H1 (cell line): ENCODE measurements around the gene NTN4. TPM values are rescaled to one million over a fixed set of nuclear protein-coding genes. Genes with fewer than 3 reads are reported as not detected.

Source experiments
- CTCF ChIA-PET: fragments of 300-600 bp; sonication (Branson Sonifier 250); formaldehyde crosslinking; loops from one replicate; lab custom pipeline; 2021; ENCODE audit not compliant: partially characterized antibody; lab: Charles Lee
- POLR2A ChIA-PET: fragments of 300-600 bp; sonication (Branson Sonifier 250); formaldehyde crosslinking; loops from one replicate; lab custom pipeline; 2021; ENCODE audit warnings: inconsistent platforms; ENCODE audit not compliant: partially characterized antibody; lab: Charles Lee
- DNase-seq, 2 experiments: peaks; one replicate each; pipeline versions ENCODE4 v3.0.0 to v3.0.0-alpha.2; 2010 to 2022; ENCODE audit warnings: low spot score in 2 of 2, low read depth in 1 of 2, mixed read lengths in 1 of 2
- FAIRE-seq: peaks from 2 replicates; lab custom pipeline; 2011; peaks lifted over from hg19 to GRCh38; lab: Jason Lieb, UNC
- H2AFZ ChIP-seq: 2 replicates; pipeline ENCODE4 v1.8.1; 2012; ENCODE audit warnings: low read length, inconsistent platforms
- H2AK5ac ChIP-seq: 2 replicates; pipeline ENCODE4 v1.6.1; 2013; ENCODE audit warnings: low read depth, low read length
- H2BK120ac ChIP-seq: replicated peaks from 2 replicates; pipeline ENCODE3; 2013; ENCODE audit warnings: low read depth, low read length, inconsistent platforms
- H2BK12ac ChIP-seq: 2 replicates; pipeline ENCODE4 v1.6.1; 2013; ENCODE audit warnings: low read depth, low read length
- H2BK15ac ChIP-seq: 2 replicates; pipeline ENCODE4 v1.6.1; 2013; ENCODE audit warnings: low read length
- H2BK20ac ChIP-seq: 2 replicates; pipeline ENCODE4 v1.6.1; 2013; ENCODE audit warnings: low read length
- H2BK5ac ChIP-seq: 2 replicates; pipeline ENCODE4 v1.6.1; 2013; ENCODE audit warnings: low read depth, low read length
- H3K14ac ChIP-seq: 2 replicates; pipeline ENCODE4 v1.6.1; 2013; ENCODE audit warnings: inconsistent platforms; ENCODE audit not compliant: insufficient read length
- H3K18ac ChIP-seq: 2 replicates; pipeline ENCODE4 v1.6.1; 2013; ENCODE audit warnings: low read length; ENCODE audit errors: extremely low read depth
- H3K23ac ChIP-seq: 2 replicates; pipeline ENCODE4 v1.6.1; 2013; ENCODE audit warnings: inconsistent platforms; ENCODE audit not compliant: insufficient read length
- H3K23me2 ChIP-seq: 2 replicates; pipeline ENCODE4 v1.6.1; 2013; ENCODE audit warnings: low read depth, low read length
- H3K27ac ChIP-seq: 2 replicates; pipeline ENCODE4 v1.6.1; 2011; ENCODE audit warnings: low read depth, low read length, inconsistent platforms
- H3K27me3 ChIP-seq, 4 experiments: replicated peaks in 1 of 4; 1 replicate in 1 of 4; 2 replicates in 3 of 4; pipeline versions ENCODE4 v1.6.1 to v1.8.1; 2011 to 2013; ENCODE audit warnings: low read length in 3 of 4, mild to moderate bottlenecking in 3 of 4, inconsistent platforms in 2 of 4, mixed read lengths in 2 of 4, moderate library complexity in 1 of 4; ENCODE audit not compliant: control insufficient read depth in 3 of 4, insufficient read depth in 3 of 4; ENCODE audit errors: extremely low read depth in 1 of 4
- H3K36me3 ChIP-seq, 4 experiments: 2 replicates each; pipeline versions ENCODE4 v1.6.1 to v1.8.1; 2011 to 2013; ENCODE audit warnings: mild to moderate bottlenecking in 4 of 4, low read length in 3 of 4, moderate library complexity in 2 of 4, control low read depth in 1 of 4, inconsistent platforms in 1 of 4; ENCODE audit not compliant: insufficient read depth in 4 of 4, control insufficient read depth in 2 of 4
- H3K4ac ChIP-seq: replicated peaks from 2 replicates; pipeline ENCODE3; 2013; ENCODE audit warnings: low read length, low read depth, mixed read lengths, inconsistent platforms; ENCODE audit not compliant: insufficient read length
- H3K4me1 ChIP-seq, 4 experiments: replicated peaks in 1 of 4; 1 replicate in 1 of 4; 2 replicates in 3 of 4; pipeline versions ENCODE4 v1.6.1 to v1.8.1; 2011 to 2013; ENCODE audit warnings: low read length in 3 of 4, inconsistent platforms in 2 of 4, mixed read lengths in 1 of 4; ENCODE audit not compliant: insufficient read depth in 4 of 4, control insufficient read depth in 3 of 4
- H3K4me2 ChIP-seq, 2 experiments: 2 replicates each; pipeline versions ENCODE4 v1.6.1 to v1.8.1; 2011 to 2013; ENCODE audit warnings: low read depth in 2 of 2, low read length in 2 of 2, control low read depth in 1 of 2, inconsistent platforms in 1 of 2, mild to moderate bottlenecking in 1 of 2; ENCODE audit not compliant: insufficient read depth in 1 of 2
- H3K4me3 ChIP-seq, 4 experiments: fragments of 200-600, 300-600 bp in 1 of 4; sonication (generic), shearing (Covaris generic), sonication (Bioruptor Twin) in 1 of 4; 2 replicates each; pipeline versions ENCODE4 v1.5.1 to v1.8.1; 2011 to 2016; ENCODE audit warnings: low read length in 4 of 4, low read depth in 3 of 4, control low read depth in 2 of 4, inconsistent platforms in 2 of 4, mild to moderate bottlenecking in 2 of 4, mixed read lengths in 1 of 4, moderate library complexity in 1 of 4; ENCODE audit not compliant: insufficient read depth in 2 of 4; ENCODE audit errors: extremely low read depth in 1 of 4
- H3K56ac ChIP-seq: replicated peaks from 2 replicates; pipeline ENCODE3; 2013; ENCODE audit warnings: low read depth, mild to moderate bottlenecking, mixed read lengths, low read length, inconsistent platforms; ENCODE audit not compliant: insufficient read length
- H3K79me1 ChIP-seq: 2 replicates; pipeline ENCODE4 v1.6.1; 2013; ENCODE audit warnings: low read depth, low read length, control low read depth
- H3K79me2 ChIP-seq, 2 experiments: 2 replicates each; pipeline versions ENCODE4 v1.6.1 to v1.8.1; 2012 to 2013; ENCODE audit warnings: low read length in 2 of 2, mild to moderate bottlenecking in 2 of 2, inconsistent platforms in 1 of 2; ENCODE audit not compliant: insufficient read depth in 2 of 2, control insufficient read depth in 1 of 2
- H3K9ac ChIP-seq, 4 experiments: replicated peaks in 1 of 4; 1 replicate in 1 of 4; 2 replicates in 3 of 4; pipeline versions ENCODE4 v1.6.1 to v1.8.1; 2011 to 2013; ENCODE audit warnings: low read depth in 3 of 4, low read length in 3 of 4, control low read depth in 2 of 4, mild to moderate bottlenecking in 2 of 4, moderate library complexity in 2 of 4, inconsistent platforms in 1 of 4; ENCODE audit errors: extremely low read depth in 1 of 4
- H3K9me3 ChIP-seq, 2 experiments: 2 replicates each; pipeline versions ENCODE4 v1.6.1 to v1.8.1; 2012 to 2013; ENCODE audit warnings: mild to moderate bottlenecking in 2 of 2, moderate library complexity in 2 of 2, control low read depth in 1 of 2, inconsistent platforms in 1 of 2, low read depth in 1 of 2, low read length in 1 of 2, mixed read lengths in 1 of 2; ENCODE audit not compliant: insufficient read depth in 2 of 2
- H4K20me1 ChIP-seq, 2 experiments: replicated peaks in 1 of 2; 2 replicates each; pipeline versions ENCODE3 to v1.8.1; 2011 to 2013; ENCODE audit warnings: inconsistent platforms in 2 of 2, low read length in 2 of 2, mild to moderate bottlenecking in 1 of 2; ENCODE audit not compliant: insufficient read depth in 2 of 2, control insufficient read depth in 1 of 2
- H4K5ac ChIP-seq: 2 replicates; pipeline ENCODE4 v1.6.1; 2013; ENCODE audit warnings: low read length, low read depth, mixed read lengths, inconsistent platforms; ENCODE audit not compliant: insufficient read length
- H4K8ac ChIP-seq: 2 replicates; pipeline ENCODE4 v1.8.0; 2013; ENCODE audit warnings: mild to moderate bottlenecking, moderate library complexity, low read length, inconsistent platforms; ENCODE audit not compliant: insufficient read depth; ENCODE audit errors: extremely low read depth
- H4K91ac ChIP-seq: replicated peaks from 2 replicates; pipeline ENCODE3; 2013; ENCODE audit warnings: low read length, mixed read lengths, inconsistent platforms; ENCODE audit not compliant: insufficient read length
- GABPA ChIP-seq: IDR thresholded peaks from 2 replicates; pipeline ENCODE4 v1.6.1; 2011; ENCODE audit warnings: mild to moderate bottlenecking, low read length, moderate library complexity, borderline replicate concordance; ENCODE audit not compliant: insufficient read depth
- GTF2F1 ChIP-seq: IDR thresholded peaks from 2 replicates; pipeline ENCODE4 v1.6.1; 2012; ENCODE audit warnings: low read depth, low read length, improper control_type of control experiment, borderline replicate concordance
- RAD21 ChIP-seq, 2 experiments: IDR thresholded peaks in 1 of 2; conservative IDR thresholded peaks in 1 of 2; 2 replicates each; pipeline ENCODE4 v1.6.1; 2011; ENCODE audit warnings: low read depth in 2 of 2, low read length in 2 of 2, improper control_type of control experiment in 1 of 2, inconsistent platforms in 1 of 2, mild to moderate bottlenecking in 1 of 2, moderate library complexity in 1 of 2
- WGBS, 2 experiments: shearing (Covaris generic) in 1 of 2; methylation state at CpG; one replicate each; pipeline versions ENCODE4 v1.1.6 to v1.1.7; 2013 to 2015; ENCODE audit warnings: low lambda C conversion rate in 2 of 2, mixed read lengths in 2 of 2, inconsistent platforms in 1 of 2, low coverage in 1 of 2, missing lambda C conversion rate in 1 of 2; ENCODE audit not compliant: insufficient replicate concordance in 2 of 2, insufficient coverage in 1 of 2, insufficient read length in 1 of 2; ENCODE audit errors: extremely low coverage in 1 of 2, missing lambda C conversion rate in 1 of 2; 5-methylcytosine and 5-hydroxymethylcytosine counted together
- polyA plus RNA-seq, 7 experiments: library from polyadenylated mRNA; depleted of rRNA in 3 of 7; stranded (reverse) in 5 of 7; unstranded in 2 of 7; fragments of >200 nt in 5 of 7; fragments of 200-250 nt in 2 of 7; gene quantifications; 1 replicate in 5 of 7; 2 replicates in 1 of 7; 4 replicates in 1 of 7; pipeline versions ENCODE4 v1.2.1 to v1.2.3, GENCODE V29; 2011 to 2013; ENCODE audit warnings: missing spikeins in 2 of 7, mixed read lengths in 2 of 7
- total RNA-seq: library from RNA; stranded (reverse); fragmentation: NEBNext Ultra II Directional; extraction: Animal tissue kit (Norgen Biotek cat#: 25700); gene quantifications from 2 replicates; pipeline ENCODE4 v1.2.1, GENCODE V29; 2021
- TF ChIP-seq, protein P1 (sequence below), 3 experiments: IDR thresholded peaks; 1 replicate in 2 of 3; 2 replicates in 1 of 3; pipeline versions ENCODE4 v1.5.1 to v1.6.1; 2011; ENCODE audit warnings: low read length in 3 of 3, mild to moderate bottlenecking in 3 of 3, inconsistent platforms in 2 of 3, low read depth in 1 of 3, moderate library complexity in 1 of 3; ENCODE audit not compliant: insufficient read depth in 1 of 3; ENCODE audit errors: control extremely low read depth in 1 of 3

Gene NTN4
- total and polyA plus RNA-seq, 2 of the 8 experiments (the other 6 are each of a cell fraction or from before 2014, with no cell fraction given), result 0.74 to 1.3 TPM

- Histone ChIP-seq H2AK5ac (no peak overlapping the region), H3K23me2 (no peaks in the 10 kb centered on the region), H2BK15ac (no peak overlapping the region), H3K4ac (no peak overlapping the region), H3K9me3 (no peaks in the 10 kb centered on the region), H4K8ac (no peak overlapping the region; the same call in 1 of the 2 replicates), H3K18ac (no peak overlapping the region), H3K4me3 (no peak overlapping the region), H3K4me1 (no peaks in the 10 kb centered on the region), H3K27ac (no peak overlapping the region), H2BK12ac (no peak overlapping the region), H3K79me1 (no peaks in the 10 kb centered on the region), H2AFZ (no peak overlapping the region), H2BK20ac (no peak overlapping the region), H3K14ac (no peak overlapping the region), H3K79me2 (no peaks in the 10 kb centered on the region), H2BK5ac (no peak overlapping the region), H3K36me3 (no peaks in the 10 kb centered on the region), H4K20me1 (no peaks in the 10 kb centered on the region), H4K91ac (no peak overlapping the region), H3K9ac (no peak overlapping the region), H3K56ac (no peak overlapping the region), H2BK120ac (no peak overlapping the region), H4K5ac (no peak overlapping the region)
- no peak for FAIRE-seq
- ChIA-PET CTCF (interaction anchor here (0.7 kb wide), 1 partner anchor 52 kb away, joined by 3 read pairs; no protein-coding TSS in a partner anchor), POLR2A (interaction anchor here (1.0 to 1.6 kb wide), 2 partner anchors 11 to 15 kb away, joined by 3 read pairs; no protein-coding TSS in a partner anchor)
- DNase-seq, result no peak
- 93% methylated on average over 9 of the region's 9 CpGs; no CpG with 5 or more reads in 1 of the 2 experiments for WGBS, 2 experiments
- TF ChIP-seq RAD21 (IDR thresholded peaks at IDR 0.05 in 1 of 2, conservative IDR thresholded peaks at IDR 0.05 in 1 of 2; ENCODE audit: low read depth in 2 of 2, low read length in 2 of 2) (no peak), GABPA (no peak), GTF2F1 (no peak)
- TF ChIP-seq, protein P1, sequence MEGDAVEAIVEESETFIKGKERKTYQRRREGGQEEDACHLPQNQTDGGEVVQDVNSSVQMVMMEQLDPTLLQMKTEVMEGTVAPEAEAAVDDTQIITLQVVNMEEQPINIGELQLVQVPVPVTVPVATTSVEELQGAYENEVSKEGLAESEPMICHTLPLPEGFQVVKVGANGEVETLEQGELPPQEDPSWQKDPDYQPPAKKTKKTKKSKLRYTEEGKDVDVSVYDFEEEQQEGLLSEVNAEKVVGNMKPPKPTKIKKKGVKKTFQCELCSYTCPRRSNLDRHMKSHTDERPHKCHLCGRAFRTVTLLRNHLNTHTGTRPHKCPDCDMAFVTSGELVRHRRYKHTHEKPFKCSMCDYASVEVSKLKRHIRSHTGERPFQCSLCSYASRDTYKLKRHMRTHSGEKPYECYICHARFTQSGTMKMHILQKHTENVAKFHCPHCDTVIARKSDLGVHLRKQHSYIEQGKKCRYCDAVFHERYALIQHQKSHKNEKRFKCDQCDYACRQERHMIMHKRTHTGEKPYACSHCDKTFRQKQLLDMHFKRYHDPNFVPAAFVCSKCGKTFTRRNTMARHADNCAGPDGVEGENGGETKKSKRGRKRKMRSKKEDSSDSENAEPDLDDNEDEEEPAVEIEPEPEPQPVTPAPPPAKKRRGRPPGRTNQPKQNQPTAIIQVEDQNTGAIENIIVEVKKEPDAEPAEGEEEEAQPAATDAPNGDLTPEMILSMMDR (IDR thresholded peaks at IDR 0.05; ENCODE audit: control extremely low read depth in 1 of 3, insufficient read depth in 1 of 3, low read depth in 1 of 3, low read length in 3 of 3), result no peak
- TF ChIP-seq, all 59 proteins: peak for 0
- Histone ChIP-seq H3K27me3 (no peaks in the 10 kb centered on the region), H3K4me2 (no peak overlapping the region), H3K23ac (no peak overlapping the region)
Observed at GRCh38 chr12:95648990-95649791, 141.4 kb downstream of the NTN4 start.
